Measurements from ENCODE around the gene DOLPP1.
"Not testable (repeated sequence)": the region's sequence is repeated elsewhere in the genome, so short reads cannot be mapped to it uniquely, and the experiment has no call there.

The DOLPP1 gene

DNA sequence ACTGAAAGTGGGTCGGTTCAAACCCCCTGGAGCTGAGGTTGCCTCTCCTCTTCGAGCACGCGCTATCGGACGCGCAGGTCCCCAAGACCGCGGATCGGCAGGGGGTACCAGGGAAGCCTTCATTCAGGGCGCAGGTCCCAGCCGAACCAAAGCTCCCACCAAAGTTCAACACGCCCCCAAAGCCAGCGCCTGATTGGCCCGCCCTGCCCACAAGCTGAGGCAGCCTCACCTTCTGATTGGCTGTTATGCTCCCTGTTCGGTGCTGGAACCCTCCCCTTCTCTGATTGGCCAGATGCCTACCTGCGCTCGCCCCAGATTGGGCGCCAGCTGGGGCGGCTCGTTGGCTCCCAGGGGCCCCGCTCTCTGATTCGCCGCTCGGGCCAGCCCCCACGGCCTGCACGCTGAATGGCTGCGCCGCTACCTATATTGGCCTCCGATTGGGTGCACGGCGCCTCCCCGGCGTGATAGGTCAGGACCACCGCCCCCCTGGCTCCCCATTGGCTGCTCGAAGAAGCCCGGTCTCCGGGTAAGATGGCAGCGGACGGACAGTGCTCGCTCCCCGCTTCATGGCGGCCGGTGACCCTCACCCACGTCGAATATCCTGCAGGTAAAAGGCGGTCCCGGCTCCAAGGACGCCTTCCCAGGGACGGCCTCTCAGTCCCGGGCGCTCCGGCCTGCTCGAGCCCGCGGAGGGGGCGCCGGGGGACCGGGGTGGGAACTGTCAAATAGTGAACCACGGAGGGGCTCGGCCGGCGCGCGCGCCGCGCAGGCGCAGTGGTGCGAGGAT, at the start of gene DOLPP1:
TSS of gene DOLPP1 (plus strand) at position 511 of the 787 bp plus-strand sequence. CDS start at position 532, 21 bp downstream.
- no peak for TF ChIP-seq CTCF (IDR thresholded peaks at IDR 0.05; ENCODE audit: low read length, missing control alignments)
- peak; percentile 99 for DNase-seq (ENCODE audit: low read depth)
- H3K4me3 ChIP-seq (replicated peaks; ENCODE audit: low read depth, low read length): peak within 1 kb of the TSS; percentile 83

- DNase-seq (ENCODE audit: low read depth): no peak
- no peak for TF ChIP-seq CTCF (IDR thresholded peaks at IDR 0.05; ENCODE audit: low read length, missing control alignments)
- no peak overlapping the region for H3K4me3 ChIP-seq (replicated peaks; ENCODE audit: low read depth, low read length)
Observed at GRCh38 chr9:129031514-129031913, 49.4 kb upstream of the DOLPP1 start.

- H3K4me3 ChIP-seq (replicated peaks; ENCODE audit: low read depth, low read length): no peak overlapping the region
- no peak for TF ChIP-seq CTCF (IDR thresholded peaks at IDR 0.05; ENCODE audit: low read length, missing control alignments)
- no peak for DNase-seq (ENCODE audit: low read depth)
Observed at GRCh38 chr9:129032541-129033159, 48.3 kb upstream of the DOLPP1 start.

- H3K4me3 ChIP-seq (replicated peaks; ENCODE audit: low read depth, low read length): no peak overlapping the region
- TF ChIP-seq CTCF (IDR thresholded peaks at IDR 0.05; ENCODE audit: low read length, missing control alignments): no peak
- no peak for DNase-seq (ENCODE audit: low read depth)
Observed at GRCh38 chr9:129033216-129033615, 47.7 kb upstream of the DOLPP1 start.

DNA sequence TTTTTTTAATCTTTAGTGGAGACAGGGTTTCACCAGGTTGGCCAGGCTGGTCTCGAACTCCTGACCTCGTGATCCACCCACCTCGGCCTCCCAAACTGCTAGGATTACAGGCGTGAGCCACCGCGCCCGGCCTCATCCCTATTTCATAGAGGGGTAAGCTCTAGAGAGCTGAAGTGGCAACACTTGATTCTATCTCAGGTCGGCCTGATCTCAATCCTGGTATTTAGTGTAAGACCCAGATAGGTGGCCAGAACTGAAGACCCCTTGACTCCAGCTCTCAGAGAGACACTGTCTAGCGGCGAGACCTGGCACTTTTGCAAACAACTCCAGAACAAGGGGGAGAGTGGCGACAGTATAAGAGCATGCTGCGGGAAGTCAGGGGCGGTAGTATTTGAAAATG, 45.1 kb upstream of the DOLPP1 start:
- H3K4me3 ChIP-seq (replicated peaks; ENCODE audit: low read depth, low read length): peak overlapping the region; percentile 42
- not testable (repeated sequence) for DNase-seq (ENCODE audit: low read depth)

GRCh38 chr9:129036241-129036922, 44.5 kb upstream of the DOLPP1 start, which contains the start of gene MIGA2:
Gene MIGA2, plus strand, starts transcription at chr9:129036626. Its CDS starts 3,969 bp downstream, at chr9:129040595.
- peak; percentile 99 for DNase-seq (ENCODE audit: low read depth)
- no peak for TF ChIP-seq CTCF (IDR thresholded peaks at IDR 0.05; ENCODE audit: low read length, missing control alignments)
- peak within 1 kb of the TSS; percentile 96 for H3K4me3 ChIP-seq (replicated peaks; ENCODE audit: low read depth, low read length)

All from fibroblast of pulmonary artery (primary cell).